ENCODE results near the gene NPHS1. TPM values are rescaled to one million over a fixed set of nuclear protein-coding genes. Genes with fewer than 3 reads are reported as not detected.
"Not testable (repeated sequence)": the region's sequence is repeated elsewhere in the genome, so short reads cannot be mapped to it uniquely, and the experiment has no call there.

The NPHS1 gene
- total RNA-seq, 1 experiment from 2014 or later: 0.88 TPM

- no peak for DNase-seq (ENCODE audit: low read depth)
- in situ Hi-C loops (cut with HindIII; ENCODE audit: low pct_unique_long_range_greater_than_20kb, low sequenced_read_pairs): no loop called here
Observed at GRCh38 chr19:35859414-35859813, 7.1 kb upstream of the NPHS1 start.

DNA sequence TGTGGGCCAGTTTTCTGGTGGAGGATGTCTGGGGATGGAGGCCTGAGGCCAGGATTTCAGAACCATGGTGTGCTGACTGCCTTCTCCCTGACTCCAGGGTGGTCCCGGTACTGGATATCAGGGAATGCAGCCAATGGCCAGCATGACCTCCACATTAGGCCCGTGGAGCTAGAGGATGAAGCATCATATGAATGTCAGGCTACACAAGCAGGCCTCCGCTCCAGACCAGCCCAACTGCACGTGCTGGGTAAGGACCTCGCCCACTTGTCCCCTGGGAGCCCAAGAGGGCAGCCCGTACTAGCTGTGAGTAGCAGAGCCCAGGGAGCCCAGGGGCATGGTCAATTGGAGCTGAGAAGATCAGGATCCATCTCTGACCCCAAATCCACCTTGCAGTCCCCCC lies 6.0 kb upstream of the NPHS1 start:
- in situ Hi-C loops (cut with HindIII; ENCODE audit: low pct_unique_long_range_greater_than_20kb, low sequenced_read_pairs): no loop called here
- DNase-seq (ENCODE audit: low read depth): no peak

DNA sequence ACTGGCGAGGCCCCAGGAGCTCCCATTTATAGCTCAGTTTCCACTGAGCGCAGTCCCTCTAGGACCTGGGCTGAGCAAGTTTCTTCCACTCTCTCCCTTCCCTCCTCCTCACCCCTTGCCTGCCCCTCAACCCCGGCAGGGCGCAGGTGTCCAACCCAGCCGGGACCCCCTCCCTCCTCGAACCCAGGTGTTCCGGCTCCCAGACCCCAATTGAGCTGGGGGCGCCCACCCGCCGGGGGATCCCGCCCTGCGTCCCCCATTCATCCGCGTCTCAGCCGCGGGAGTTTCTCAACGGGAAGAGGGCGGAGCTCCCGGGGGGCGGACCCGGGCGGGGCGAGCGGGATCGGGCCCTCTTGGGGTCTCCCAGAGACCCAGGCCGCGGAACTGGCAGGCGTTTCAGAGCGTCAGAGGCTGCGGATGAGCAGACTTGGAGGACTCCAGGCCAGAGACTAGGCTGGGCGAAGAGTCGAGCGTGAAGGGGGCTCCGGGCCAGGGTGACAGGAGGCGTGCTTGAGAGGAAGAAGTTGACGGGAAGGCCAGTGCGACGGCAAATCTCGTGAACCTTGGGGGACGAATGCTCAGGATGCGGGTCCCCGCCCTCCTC lies 4.3 kb upstream of the NPHS1 start, which contains the start of gene KIRREL2:
Gene KIRREL2, plus strand, starts transcription at position 366 of the 604 bp plus-strand sequence. Its CDS starts 209 bp downstream, at position 575.
- DNase-seq (ENCODE audit: low read depth): no peak
- in situ Hi-C loops (cut with HindIII; ENCODE audit: low pct_unique_long_range_greater_than_20kb, low sequenced_read_pairs): no loop called here

DNA sequence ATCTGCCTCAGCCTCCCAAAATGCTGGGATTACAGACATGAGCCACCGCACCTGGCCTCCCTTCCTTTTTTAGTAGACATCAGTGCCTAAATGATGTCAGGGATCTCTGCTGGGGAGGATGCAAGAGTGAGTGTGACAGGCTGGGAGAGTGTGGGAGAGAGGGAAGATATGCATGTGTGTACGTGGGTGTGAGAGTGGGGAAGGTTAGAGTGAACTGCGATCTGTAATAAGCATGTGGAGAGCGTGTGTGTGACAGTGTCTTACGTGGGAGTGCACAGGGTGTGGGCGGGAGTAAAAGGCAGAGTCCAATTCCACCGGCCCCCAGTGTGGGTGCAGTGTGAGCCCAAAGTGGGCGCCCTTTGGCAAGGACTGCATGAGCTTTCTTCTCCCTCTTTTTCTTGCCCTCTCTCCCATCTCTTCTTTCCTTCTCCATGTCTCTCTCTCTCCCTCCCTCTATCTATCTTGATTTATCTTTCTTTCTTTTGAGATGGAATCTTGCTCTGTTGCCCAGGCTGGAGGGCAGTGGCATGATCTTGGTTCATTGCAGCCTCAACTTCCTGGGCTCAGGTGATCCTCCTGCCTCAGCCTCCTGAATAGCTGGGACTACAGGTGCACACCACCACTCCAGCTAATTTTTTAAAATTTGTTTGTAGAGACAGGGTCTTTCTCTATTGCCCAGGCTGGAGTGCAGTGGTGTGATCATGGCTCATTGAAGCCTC lies 893 bp upstream of the NPHS1 start:
- in situ Hi-C loops (cut with HindIII; ENCODE audit: low pct_unique_long_range_greater_than_20kb, low sequenced_read_pairs): no loop called here
- DNase-seq (ENCODE audit: low read depth): no peak

GRCh38 chr19:35851213-35852028 lies 883 bp downstream of the NPHS1 start:
- in situ Hi-C loops (cut with HindIII; ENCODE audit: low pct_unique_long_range_greater_than_20kb, low sequenced_read_pairs): no loop called here
- DNase-seq (ENCODE audit: low read depth): no peak

DNA sequence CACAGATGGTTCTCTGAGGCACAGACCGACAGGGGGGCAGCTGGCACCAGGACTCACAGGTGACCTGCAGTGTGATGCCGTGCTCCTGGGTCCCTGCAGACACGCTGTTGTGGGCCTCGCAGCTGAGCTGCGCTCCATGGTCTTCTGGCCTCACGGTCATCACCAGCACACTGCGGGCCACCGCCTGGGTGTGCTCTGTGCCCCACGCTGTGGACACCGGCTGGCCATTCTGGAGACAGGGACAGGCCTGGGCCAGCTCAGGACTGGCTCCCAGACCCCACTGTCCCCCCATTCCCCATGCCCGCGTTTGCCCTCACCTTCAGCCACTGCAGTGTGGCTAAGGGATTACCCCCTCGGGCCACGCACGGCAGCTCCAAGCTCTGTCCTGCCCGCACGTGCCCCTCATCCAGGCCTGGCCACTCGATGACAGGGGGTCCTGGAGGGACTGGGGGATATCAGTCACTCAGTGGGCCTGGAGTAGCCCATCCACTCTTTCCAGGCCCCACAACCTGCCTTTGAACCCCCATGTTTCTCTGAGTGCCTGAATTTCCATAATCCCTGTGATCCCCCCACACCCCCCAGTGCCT lies 3.3 kb downstream of the NPHS1 start:
- in situ Hi-C loops (cut with HindIII; ENCODE audit: low pct_unique_long_range_greater_than_20kb, low sequenced_read_pairs): no loop called here
- no peak for DNase-seq (ENCODE audit: low read depth)

DNA sequence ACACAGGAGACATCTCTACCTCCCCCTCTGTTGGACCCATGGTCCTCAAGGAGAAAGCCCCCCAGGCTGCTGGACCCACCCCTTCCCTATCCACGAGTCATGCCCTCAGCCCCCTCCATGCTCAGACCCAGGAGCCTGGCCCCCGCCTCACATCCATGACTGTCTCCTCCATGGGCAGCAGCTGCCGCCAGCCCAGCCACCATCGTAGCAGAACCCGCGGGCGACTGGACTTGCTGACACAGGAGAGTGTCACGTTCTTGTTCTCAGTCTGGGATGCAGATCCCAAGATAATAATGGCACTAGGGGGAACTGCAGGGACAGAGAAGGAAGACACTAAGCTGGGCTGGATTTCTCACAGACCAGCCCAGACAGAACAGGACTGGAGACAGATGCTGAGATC lies 3.8 kb downstream of the NPHS1 start:
- in situ Hi-C loops (cut with HindIII; ENCODE audit: low pct_unique_long_range_greater_than_20kb, low sequenced_read_pairs): no loop called here

GRCh38 chr19:35847911-35848310 lies 4.4 kb downstream of the NPHS1 start:
- in situ Hi-C loops (cut with HindIII; ENCODE audit: low pct_unique_long_range_greater_than_20kb, low sequenced_read_pairs): no loop called here
- no peak for DNase-seq (ENCODE audit: low read depth)

More for the DNA sequence above, 3.8 kb downstream of the NPHS1 start:
- DNase-seq (ENCODE audit: low read depth): no peak

- DNase-seq (ENCODE audit: low read depth): peak; percentile 21
- in situ Hi-C loops (cut with HindIII; ENCODE audit: low pct_unique_long_range_greater_than_20kb, low sequenced_read_pairs): no loop called here
Observed at GRCh38 chr19:35846038-35846668, 6.2 kb downstream of the NPHS1 start.

DNA sequence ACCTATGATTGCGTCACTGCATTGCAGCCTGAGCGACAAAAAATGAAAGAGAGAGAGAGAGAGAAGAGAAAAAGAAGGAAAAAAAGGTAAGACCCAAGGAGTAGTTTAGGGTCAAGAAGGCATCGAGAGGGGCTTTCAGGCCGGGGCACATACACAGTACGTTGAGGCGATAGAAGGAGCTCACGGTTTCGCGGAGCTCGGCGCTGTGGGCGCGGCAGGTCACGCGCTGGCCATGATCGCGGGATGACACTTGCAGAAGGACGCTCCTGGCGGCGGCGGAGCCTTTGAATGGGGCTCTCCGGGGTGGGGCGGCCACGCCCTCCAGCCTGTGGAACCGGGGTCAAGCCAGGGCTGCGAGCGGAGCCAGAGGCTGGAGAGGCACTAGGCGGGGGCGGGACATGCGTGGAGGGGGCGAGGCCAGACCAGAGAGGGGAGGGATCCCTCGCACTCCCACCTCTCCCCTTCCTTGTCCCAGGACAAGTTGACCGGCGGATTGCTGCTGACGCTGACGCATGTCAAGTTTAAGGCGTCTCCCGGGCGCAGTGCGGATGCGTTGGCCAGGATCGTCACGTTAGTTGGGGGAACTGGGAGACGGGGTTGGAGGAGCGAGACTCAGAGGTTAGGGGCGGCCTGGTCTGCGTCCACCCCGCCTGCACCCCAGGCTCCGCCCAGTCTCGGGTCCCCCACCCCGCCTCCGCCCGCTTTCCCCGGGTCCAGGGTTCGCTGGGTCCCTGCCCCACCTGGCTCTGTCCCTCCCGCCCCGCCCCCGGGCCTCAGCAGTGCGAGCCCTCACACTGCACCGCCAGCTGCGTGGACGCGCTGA lies 6.9 kb downstream of the NPHS1 start:
- in situ Hi-C loops (cut with HindIII; ENCODE audit: low pct_unique_long_range_greater_than_20kb, low sequenced_read_pairs): no loop called here
- peak; percentile 87 for DNase-seq (ENCODE audit: low read depth)

DNA sequence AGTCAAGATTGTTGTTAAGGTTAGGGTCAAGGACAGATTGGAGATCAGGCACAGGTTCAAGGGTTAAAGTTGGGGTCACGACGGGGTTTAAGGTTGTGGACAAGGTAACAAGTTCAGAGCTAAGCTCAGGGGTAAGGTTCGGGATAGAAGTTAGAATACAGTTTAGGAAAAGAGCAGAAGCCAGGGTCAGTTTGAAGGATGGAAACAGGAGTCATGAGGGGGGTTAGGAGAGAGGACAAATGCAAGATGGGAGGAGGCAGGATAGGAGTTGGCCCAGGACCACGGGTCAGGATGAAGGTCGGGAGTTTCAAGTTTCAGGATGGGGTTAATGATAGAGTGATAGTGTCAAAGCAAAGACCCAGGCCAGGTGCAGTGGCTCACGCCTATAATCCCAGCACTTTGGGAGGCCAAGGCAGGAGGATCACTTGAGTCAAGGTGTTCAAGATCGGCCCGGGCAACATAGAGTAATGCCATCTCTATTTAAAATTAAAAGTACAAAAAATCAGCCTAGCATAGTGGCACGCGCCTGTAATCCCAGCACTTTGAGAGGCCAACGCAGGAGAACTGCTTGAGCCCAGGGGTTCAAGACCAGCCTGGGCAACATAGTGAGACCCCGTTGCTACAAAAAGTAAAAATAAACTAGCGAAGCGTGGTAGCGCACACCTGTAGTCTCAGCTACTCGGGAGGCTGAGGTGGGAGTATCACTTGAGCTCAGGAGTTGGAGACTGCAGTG lies 7.7 kb downstream of the NPHS1 start:
- in situ Hi-C loops (cut with HindIII; ENCODE audit: low pct_unique_long_range_greater_than_20kb, low sequenced_read_pairs): no loop called here
- no peak for DNase-seq (ENCODE audit: low read depth)

- DNase-seq (ENCODE audit: low read depth): peak; percentile 72
- in situ Hi-C loops (cut with HindIII; ENCODE audit: low pct_unique_long_range_greater_than_20kb, low sequenced_read_pairs): no loop called here
Observed at GRCh38 chr19:35843676-35844481, 8.4 kb downstream of the NPHS1 start.

DNA sequence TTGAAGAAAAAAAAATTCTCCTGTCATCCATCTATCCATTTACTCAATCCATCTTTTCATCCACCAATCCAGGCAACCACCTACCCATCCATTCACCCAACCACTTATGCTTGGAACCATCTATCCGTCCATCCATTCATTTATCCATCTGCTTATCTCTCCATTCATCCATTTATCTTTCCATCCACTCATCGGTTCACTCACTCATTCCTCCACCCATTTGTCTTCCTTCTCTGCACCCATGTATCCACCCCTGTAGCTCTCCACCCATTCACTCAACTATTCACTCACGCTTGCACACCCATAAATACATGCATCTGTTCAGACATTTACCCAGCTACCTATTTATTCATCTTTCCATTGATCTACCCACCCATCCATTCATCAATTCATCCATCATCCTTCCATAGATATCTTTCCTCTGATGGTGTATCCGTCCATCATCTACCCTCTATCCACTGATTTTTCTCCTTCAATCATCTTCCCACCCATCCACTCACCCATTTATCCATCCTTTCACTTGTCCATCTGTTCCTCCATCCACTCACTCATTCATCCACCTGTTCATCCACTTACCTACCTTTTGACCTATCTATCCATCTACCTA lies 9.5 kb downstream of the NPHS1 start:
- DNase-seq (ENCODE audit: low read depth): no peak
- in situ Hi-C loops (cut with HindIII; ENCODE audit: low pct_unique_long_range_greater_than_20kb, low sequenced_read_pairs): no loop called here

DNA sequence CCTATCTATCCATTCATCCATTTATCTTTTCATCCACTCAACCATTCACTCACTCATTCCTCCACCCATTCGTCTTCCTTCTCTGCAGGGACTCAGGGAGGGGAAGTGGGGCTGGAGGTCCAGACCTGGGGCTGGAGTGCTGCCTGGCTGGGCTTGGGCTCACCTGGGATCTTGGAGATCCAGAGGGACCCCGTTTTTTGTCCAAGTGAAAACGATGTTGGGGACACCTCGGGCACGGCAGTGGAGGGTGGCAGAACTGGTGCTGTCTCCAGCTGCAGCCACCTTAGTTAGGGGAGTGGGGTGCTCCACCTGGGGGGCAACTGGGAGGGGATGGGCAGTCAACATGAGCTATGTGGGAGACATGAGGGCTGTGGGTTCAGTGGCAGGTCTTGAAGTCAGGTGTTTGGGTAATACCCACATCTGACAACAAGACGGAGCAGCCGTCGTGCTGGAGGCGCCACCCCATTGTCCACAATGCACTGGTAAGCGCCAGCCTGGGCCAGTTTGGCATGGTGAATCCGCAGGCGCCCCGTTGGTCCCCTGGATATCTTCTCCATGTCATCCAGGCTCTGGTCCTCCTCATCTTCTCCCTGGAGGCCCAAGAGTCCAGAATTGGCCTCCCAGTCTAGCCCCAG lies 10.2 kb downstream of the NPHS1 start:
- in situ Hi-C loops (cut with HindIII; ENCODE audit: low pct_unique_long_range_greater_than_20kb, low sequenced_read_pairs): no loop called here
- no peak for DNase-seq (ENCODE audit: low read depth)

DNA sequence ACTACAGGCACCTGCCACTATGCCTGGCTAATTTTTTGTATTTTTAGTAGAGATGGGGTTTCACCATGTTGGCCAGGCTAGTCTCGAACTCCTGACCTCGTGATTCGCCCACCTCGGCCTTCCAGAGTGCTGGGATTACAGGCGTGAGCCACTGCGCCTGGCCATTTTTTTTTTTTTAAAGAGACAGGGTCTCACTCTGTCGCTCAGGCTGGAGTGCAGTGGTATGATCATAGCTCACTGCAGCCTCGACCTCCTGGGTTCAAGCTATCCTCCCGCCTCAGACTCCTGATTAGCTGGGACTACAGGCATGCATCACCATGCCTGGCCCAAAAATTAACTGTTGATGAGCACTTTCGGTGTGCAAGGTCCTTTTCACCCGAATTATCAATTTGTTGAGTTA lies 16.2 kb downstream of the NPHS1 start:
- in situ Hi-C loops (cut with HindIII; ENCODE audit: low pct_unique_long_range_greater_than_20kb, low sequenced_read_pairs); DNase-seq (ENCODE audit: low read depth): not testable (repeated sequence)
